GM23338 (cell line): ENCODE data around the gene GGPS1. TPM values are rescaled to one million over a fixed set of nuclear protein-coding genes. Genes with fewer than 3 reads are reported as not detected.

Experiments used
- ATAC-seq: fragments of 200-7000 bp; cut with Tn5 transposase; 3 replicates; pipeline ENCODE4 v1.9.1; 2020
- DNase-seq: peaks from one replicate; pipeline ENCODE4 v3.0.0-alpha.2; 2015; ENCODE audit warnings: low spot score
- H2AFZ ChIP-seq: fragments of 200-600 bp; sonication (generic); 2 replicates; pipeline ENCODE4 v1.8.0; 2016; ENCODE audit warnings: antibody characterized with exemption, mild to moderate bottlenecking, moderate library complexity
- H3F3A ChIP-seq: fragments of 200-600 bp; sonication (generic); replicated peaks from 2 replicates; pipeline ENCODE4 v1.8.0; 2017; ENCODE audit warnings: antibody characterized with exemption, mixed run types, low read depth
- H3K27ac ChIP-seq: fragments of 200-600 bp; sonication (generic); 2 replicates; pipeline ENCODE4 v1.6.1; 2016; ENCODE audit warnings: low read depth
- H3K27me3 ChIP-seq: fragments of 200-600 bp; sonication (generic); 2 replicates; pipeline ENCODE4 v1.8.0; 2016; ENCODE audit warnings: mild to moderate bottlenecking, mixed run types, moderate library complexity; ENCODE audit not compliant: insufficient read depth
- H3K36me3 ChIP-seq: fragments of 200-600 bp; sonication (generic); 2 replicates; pipeline ENCODE4 v1.8.0; 2016; ENCODE audit warnings: mild to moderate bottlenecking; ENCODE audit not compliant: insufficient read depth
- H3K4me1 ChIP-seq: fragments of 200-600 bp; sonication (generic); 2 replicates; pipeline ENCODE4 v1.8.0; 2016; ENCODE audit warnings: mild to moderate bottlenecking, moderate library complexity; ENCODE audit not compliant: insufficient read depth
- H3K4me2 ChIP-seq: fragments of 200-600 bp; sonication (generic); 2 replicates; pipeline ENCODE4 v1.7.1; 2017; ENCODE audit warnings: mixed run types
- H3K4me3 ChIP-seq: fragments of 200-600 bp; sonication (generic); 2 replicates; pipeline ENCODE4 v1.6.1; 2016; ENCODE audit warnings: mixed run types
- H3K79me2 ChIP-seq: fragments of 200-600 bp; sonication (generic); replicated peaks from 2 replicates; pipeline ENCODE4 v1.8.0; 2017; ENCODE audit warnings: mild to moderate bottlenecking; ENCODE audit not compliant: insufficient read depth
- H3K9me2 ChIP-seq: fragments of 200-600 bp; sonication (generic); 2 replicates; pipeline ENCODE4 v1.8.0; 2017; ENCODE audit not compliant: insufficient read depth
- H4K20me1 ChIP-seq: fragments of 200-600 bp; sonication (generic); replicated peaks from 2 replicates; pipeline ENCODE4 v1.8.0; 2017; ENCODE audit warnings: mild to moderate bottlenecking; ENCODE audit not compliant: insufficient read depth
- H3K27ac Mint-ChIP-seq: 2 replicates; pipeline ENCODE4 v1.8.0; 2020; ENCODE audit warnings: inconsistent platforms, mild to moderate bottlenecking, moderate library complexity, mixed read lengths
- H3K27me3 Mint-ChIP-seq: 3 replicates; pipeline ENCODE4 v1.8.0; 2022; ENCODE audit warnings: low read depth, mild to moderate bottlenecking, moderate library complexity, mixed read lengths, inconsistent platforms; ENCODE audit not compliant: insufficient read depth, poor library complexity
- H3K36me3 Mint-ChIP-seq: 3 replicates; pipeline ENCODE4 v1.8.0; 2021; ENCODE audit warnings: low read depth, mild to moderate bottlenecking, inconsistent platforms, moderate library complexity, mixed read lengths
- H3K4me1 Mint-ChIP-seq: 3 replicates; pipeline ENCODE4 v1.8.0; 2020; ENCODE audit warnings: mild to moderate bottlenecking, inconsistent platforms, mixed read lengths
- H3K4me3 Mint-ChIP-seq: 3 replicates; pipeline ENCODE4 v1.8.0; 2021; ENCODE audit warnings: moderate library complexity, mild to moderate bottlenecking, inconsistent platforms, mixed read lengths
- H3K9me3 Mint-ChIP-seq: 3 replicates; pipeline ENCODE4 v1.8.0; 2020; ENCODE audit warnings: moderate library complexity, mild to moderate bottlenecking, inconsistent platforms, mixed read lengths
- JUNB ChIP-seq: IDR thresholded peaks from one replicate; pipeline ENCODE4 v1.6.1; 2016; ENCODE audit warnings: antibody characterized with exemption; ENCODE audit not compliant: unreplicated experiment
- polyA plus RNA-seq: library from polyadenylated mRNA; unstranded; fragments of >200 nt; fragmentation: Nextera tagmentation; extraction: Ambion mirVana; gene quantifications from 2 replicates; pipeline ENCODE4 v1.2.1, GENCODE V29; 2016
- total RNA-seq: library from RNA; depleted of rRNA; stranded (reverse); fragments of >200 nt; shearing (Covaris generic); gene quantifications from 2 replicates; pipeline ENCODE4 v1.2.3, GENCODE V29; 2014
- TF ChIP-seq, protein P1 (sequence below): fragments of 250-450 bp; sonication (Bioruptor Pico); IDR thresholded peaks from 2 replicates; pipeline ENCODE4 v1.5.0; 2020; ENCODE audit warnings: mild to moderate bottlenecking, moderate library complexity

Gene GGPS1
- total and polyA plus RNA-seq, 2 experiments from 2014 or later = 33.9 to 56.8 TPM

DNA sequence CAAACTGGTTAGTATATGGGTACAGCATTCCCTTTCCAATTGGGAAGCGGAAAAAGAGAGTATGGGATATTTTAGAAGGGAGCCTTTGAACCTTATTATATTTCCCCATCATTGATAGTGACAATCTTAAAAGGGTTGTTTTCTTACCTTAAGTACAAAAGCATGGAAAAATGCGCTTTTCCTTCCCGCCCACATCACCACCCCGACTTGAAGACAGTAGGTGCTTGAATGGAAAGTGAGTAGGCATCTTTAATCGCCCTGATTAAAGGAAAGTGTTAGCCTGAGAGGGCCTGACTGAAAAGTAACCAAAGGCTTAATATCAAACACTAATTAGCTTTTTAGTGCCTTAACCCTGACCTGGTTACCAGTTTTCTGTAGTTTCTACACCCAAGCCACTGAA, 15.4 kb downstream of the GGPS1 start (continued):
- TF ChIP-seq, protein P1, sequence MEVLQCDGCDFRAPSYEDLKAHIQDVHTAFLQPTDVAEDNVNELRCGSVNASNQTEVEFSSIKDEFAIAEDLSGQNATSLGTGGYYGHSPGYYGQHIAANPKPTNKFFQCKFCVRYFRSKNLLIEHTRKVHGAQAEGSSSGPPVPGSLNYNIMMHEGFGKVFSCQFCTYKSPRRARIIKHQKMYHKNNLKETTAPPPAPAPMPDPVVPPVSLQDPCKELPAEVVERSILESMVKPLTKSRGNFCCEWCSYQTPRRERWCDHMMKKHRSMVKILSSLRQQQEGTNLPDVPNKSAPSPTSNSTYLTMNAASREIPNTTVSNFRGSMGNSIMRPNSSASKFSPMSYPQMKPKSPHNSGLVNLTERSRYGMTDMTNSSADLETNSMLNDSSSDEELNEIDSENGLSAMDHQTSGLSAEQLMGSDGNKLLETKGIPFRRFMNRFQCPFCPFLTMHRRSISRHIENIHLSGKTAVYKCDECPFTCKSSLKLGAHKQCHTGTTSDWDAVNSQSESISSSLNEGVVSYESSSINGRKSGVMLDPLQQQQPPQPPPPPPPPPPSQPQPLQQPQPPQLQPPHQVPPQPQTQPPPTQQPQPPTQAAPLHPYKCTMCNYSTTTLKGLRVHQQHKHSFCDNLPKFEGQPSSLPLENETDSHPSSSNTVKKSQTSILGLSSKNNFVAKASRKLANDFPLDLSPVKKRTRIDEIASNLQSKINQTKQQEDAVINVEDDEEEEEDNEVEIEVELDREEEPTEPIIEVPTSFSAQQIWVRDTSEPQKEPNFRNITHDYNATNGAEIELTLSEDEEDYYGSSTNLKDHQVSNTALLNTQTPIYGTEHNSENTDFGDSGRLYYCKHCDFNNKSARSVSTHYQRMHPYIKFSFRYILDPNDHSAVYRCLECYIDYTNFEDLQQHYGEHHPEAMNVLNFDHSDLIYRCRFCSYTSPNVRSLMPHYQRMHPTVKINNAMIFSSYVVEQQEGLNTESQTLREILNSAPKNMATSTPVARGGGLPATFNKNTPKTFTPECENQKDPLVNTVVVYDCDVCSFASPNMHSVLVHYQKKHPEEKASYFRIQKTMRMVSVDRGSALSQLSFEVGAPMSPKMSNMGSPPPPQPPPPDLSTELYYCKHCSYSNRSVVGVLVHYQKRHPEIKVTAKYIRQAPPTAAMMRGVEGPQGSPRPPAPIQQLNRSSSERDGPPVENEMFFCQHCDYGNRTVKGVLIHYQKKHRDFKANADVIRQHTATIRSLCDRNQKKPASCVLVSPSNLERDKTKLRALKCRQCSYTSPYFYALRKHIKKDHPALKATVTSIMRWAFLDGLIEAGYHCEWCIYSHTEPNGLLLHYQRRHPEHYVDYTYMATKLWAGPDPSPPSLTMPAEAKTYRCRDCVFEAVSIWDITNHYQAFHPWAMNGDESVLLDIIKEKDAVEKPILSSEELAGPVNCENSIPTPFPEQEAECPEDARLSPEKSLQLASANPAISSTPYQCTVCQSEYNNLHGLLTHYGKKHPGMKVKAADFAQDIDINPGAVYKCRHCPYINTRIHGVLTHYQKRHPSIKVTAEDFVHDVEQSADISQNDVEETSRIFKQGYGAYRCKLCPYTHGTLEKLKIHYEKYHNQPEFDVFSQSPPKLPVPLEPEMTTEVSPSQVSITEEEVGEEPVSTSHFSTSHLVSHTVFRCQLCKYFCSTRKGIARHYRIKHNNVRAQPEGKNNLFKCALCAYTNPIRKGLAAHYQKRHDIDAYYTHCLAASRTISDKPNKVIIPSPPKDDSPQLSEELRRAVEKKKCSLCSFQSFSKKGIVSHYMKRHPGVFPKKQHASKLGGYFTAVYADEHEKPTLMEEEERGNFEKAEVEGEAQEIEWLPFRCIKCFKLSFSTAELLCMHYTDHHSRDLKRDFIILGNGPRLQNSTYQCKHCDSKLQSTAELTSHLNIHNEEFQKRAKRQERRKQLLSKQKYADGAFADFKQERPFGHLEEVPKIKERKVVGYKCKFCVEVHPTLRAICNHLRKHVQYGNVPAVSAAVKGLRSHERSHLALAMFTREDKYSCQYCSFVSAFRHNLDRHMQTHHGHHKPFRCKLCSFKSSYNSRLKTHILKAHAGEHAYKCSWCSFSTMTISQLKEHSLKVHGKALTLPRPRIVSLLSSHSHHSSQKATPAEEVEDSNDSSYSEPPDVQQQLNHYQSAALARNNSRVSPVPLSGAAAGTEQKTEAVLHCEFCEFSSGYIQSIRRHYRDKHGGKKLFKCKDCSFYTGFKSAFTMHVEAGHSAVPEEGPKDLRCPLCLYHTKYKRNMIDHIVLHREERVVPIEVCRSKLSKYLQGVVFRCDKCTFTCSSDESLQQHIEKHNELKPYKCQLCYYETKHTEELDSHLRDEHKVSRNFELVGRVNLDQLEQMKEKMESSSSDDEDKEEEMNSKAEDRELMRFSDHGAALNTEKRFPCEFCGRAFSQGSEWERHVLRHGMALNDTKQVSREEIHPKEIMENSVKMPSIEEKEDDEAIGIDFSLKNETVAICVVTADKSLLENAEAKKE (CRISPR knock-in tag) = no peak

DNA sequence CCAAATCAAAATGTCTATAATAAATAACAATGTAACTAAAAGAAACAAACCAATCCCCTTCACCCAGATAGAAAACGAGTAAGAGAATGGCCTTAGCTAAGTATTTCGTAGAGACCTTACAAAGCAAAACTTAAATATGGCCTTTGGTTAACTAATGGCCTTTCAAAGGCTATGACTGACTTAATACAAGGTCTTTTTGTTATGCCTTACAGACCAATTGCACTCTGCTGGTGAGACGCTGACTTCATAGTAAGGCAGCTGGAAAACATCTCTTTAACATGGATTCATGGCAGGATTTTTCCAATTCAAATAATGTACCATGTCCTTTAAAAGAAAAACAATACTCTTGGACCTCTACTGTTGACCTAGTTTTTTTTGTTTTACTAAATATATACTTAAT, 23.1 kb downstream of the GGPS1 start:
- no peak overlapping the region for H2AFZ ChIP-seq

More for the DNA sequence above, 23.1 kb downstream of the GGPS1 start:
- H4K20me1 ChIP-seq = no peaks in the 10 kb centered on the region
- no peaks in the 10 kb centered on the region for H3K79me2 ChIP-seq
- Mint-ChIP-seq H3K27me3 (peaks cover 5% of the 10 kb centered on the region), H3K4me1 (no peaks in the 10 kb centered on the region), H3K4me3 (no peak overlapping the region), H3K27ac (no peak overlapping the region), H3K36me3 (peaks cover 3% of the 10 kb centered on the region; the same call in 2 of the 3 replicates), H3K9me3 (peaks cover 6% of the 10 kb centered on the region; the same call in 1 of the 3 replicates)
- TF ChIP-seq, protein P1 (CRISPR knock-in tag) = no peak
- no peak for TF ChIP-seq JUNB
- H3F3A ChIP-seq = no peaks in the 10 kb centered on the region
- no peaks in the 10 kb centered on the region for H3K36me3 ChIP-seq
- H3K4me2 ChIP-seq = no peak overlapping the region
- H3K4me3 ChIP-seq = no peak overlapping the region
- no peak for ATAC-seq
- no peaks in the 10 kb centered on the region for H3K27me3 ChIP-seq
- H3K4me1 ChIP-seq = no peaks in the 10 kb centered on the region
- no peak overlapping the region for H3K27ac ChIP-seq
- H3K9me2 ChIP-seq = no peaks in the 10 kb centered on the region
- DNase-seq = no peak
